ENCODE measurements around the gene SPINK5. TPM values are rescaled to one million over a fixed set of nuclear protein-coding genes. Genes with fewer than 3 reads are reported as not detected.

The SPINK5 gene
- total and polyA plus RNA-seq, 9 donors: 0.11 to 0.45 (median 0.24) TPM; not detected in 1

DNA sequence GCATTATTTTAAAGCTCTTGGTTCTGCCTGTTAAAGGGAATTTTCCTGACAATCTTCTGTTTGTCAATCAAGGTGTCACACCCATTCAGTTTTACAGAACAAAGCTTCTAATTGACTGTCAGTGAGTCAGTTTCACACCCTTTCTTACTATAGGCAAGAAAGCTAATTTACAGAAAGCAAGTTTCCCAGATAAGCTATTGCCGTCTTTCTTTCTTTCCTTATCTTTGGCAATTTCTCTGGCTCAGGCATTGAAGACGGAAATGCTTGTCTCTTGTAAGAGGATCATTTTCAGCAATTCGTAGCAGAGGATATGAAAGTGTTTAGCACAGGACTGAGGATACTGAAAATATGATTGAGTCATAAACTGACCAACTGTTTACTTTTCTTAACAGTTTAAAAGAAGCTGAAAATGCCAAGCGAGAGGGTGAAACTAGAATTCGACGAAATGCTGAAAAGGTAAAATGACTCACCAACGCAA, 27.0 kb downstream of the SPINK5 start:
- no CpG with 5 or more reads among the region's 7 CpGs for WGBS (ENCODE audit: insufficient coverage)
- no peak overlapping the region for H3K4me3 ChIP-seq (ENCODE audit: low read length)
- DNase-seq: no peak
- no peaks in the 10 kb centered on the region for H3K36me3 ChIP-seq (ENCODE audit: control insufficient read depth, insufficient read depth, low read length)
- no peaks in the 10 kb centered on the region for H3K27me3 ChIP-seq (ENCODE audit: control insufficient read depth, insufficient read depth, low read length)
- H3K9me3 ChIP-seq (replicated peaks; ENCODE audit: control insufficient read depth, low read depth, low read length): no peaks in the 10 kb centered on the region
- H3K27ac ChIP-seq (ENCODE audit: low read length): no peak overlapping the region
- no peaks in the 10 kb centered on the region for H3K4me1 ChIP-seq (ENCODE audit: control insufficient read depth, insufficient read depth, low read length)

DNA sequence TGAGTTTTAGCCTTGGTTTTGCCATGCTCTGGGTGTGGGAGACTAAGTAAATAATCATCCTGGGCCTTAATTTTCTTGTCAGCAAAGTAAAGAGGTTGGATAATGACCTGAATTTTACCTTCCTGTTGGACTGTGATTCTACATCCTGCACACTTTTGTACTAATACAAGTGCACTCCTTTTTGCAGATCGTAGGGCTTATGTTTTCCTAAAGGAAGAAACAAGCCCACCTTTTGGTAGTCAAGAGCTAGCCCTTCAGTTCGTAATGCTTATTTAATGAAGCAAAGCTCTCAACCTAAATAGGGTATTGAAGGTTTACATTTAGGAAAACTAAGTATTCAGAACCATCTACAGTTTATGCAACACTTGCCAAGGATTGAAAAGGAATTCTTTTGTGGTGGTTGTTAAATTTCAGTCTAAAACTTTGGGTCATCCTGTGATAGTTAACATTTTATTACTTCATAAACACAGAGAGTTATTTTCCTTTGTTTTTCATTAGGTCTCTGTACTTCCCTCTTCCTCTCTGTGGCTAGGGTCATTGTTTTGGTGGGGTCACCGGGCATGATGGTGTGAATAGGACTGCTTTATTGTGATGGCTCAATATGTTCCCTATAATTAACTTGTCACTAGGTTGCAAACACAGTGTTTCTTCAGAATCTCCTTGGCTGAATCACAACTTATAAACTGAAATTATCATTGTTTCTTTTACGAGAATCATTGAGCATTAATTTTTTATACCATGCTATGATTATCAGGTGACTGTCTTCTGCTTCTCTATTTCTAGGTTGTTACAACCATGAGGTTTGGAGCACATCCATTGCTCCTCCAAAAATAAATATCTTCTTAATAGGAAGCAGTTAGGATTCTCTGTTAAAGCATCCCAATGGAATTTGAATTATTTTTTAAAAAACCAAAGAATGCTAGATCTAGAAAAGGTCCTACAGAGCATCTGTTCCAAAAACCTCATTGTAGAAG, 28.5 kb downstream of the SPINK5 start:
- Histone ChIP-seq H3K27me3 (ENCODE audit: control insufficient read depth, insufficient read depth, low read length) (no peaks in the 10 kb centered on the region), H3K27ac (ENCODE audit: low read length) (no peak overlapping the region), H3K4me3 (ENCODE audit: low read length) (no peak overlapping the region), H3K36me3 (ENCODE audit: control insufficient read depth, insufficient read depth, low read length) (no peaks in the 10 kb centered on the region), H3K9me3 (replicated peaks; ENCODE audit: control insufficient read depth, low read depth, low read length) (no peaks in the 10 kb centered on the region), H3K4me1 (ENCODE audit: control insufficient read depth, insufficient read depth, low read length) (no peaks in the 10 kb centered on the region)
- no peak for DNase-seq
- no CpG with 5 or more reads among the region's 4 CpGs for WGBS (ENCODE audit: insufficient coverage)

DNA sequence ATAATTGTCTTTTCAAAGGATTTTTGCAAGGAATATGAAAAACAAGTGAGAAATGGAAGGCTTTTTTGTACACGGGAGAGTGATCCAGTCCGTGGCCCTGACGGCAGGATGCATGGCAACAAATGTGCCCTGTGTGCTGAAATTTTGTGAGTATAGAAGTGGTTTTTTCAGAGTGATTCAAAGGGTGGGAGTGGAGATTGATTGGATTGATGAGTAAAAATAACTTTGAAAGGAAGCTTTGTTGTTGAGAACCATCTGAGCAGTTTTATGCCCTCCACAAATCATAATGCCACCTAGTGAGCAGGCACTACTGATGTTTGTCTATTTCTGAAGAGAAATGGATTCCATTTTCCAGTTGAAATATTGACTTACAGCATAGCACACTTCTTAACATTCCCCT, 30.6 kb downstream of the SPINK5 start:
- Histone ChIP-seq H3K4me3 (ENCODE audit: low read length) (no peak overlapping the region), H3K4me1 (ENCODE audit: control insufficient read depth, insufficient read depth, low read length) (no peaks in the 10 kb centered on the region), H3K27me3 (ENCODE audit: control insufficient read depth, insufficient read depth, low read length) (no peaks in the 10 kb centered on the region), H3K9me3 (replicated peaks; ENCODE audit: control insufficient read depth, low read depth, low read length) (no peaks in the 10 kb centered on the region), H3K36me3 (ENCODE audit: control insufficient read depth, insufficient read depth, low read length) (no peaks in the 10 kb centered on the region), H3K27ac (ENCODE audit: low read length) (no peak overlapping the region)
- WGBS (ENCODE audit: insufficient coverage): 93% methylated on average over 3 of the region's 3 CpGs
- no peak for DNase-seq

DNA sequence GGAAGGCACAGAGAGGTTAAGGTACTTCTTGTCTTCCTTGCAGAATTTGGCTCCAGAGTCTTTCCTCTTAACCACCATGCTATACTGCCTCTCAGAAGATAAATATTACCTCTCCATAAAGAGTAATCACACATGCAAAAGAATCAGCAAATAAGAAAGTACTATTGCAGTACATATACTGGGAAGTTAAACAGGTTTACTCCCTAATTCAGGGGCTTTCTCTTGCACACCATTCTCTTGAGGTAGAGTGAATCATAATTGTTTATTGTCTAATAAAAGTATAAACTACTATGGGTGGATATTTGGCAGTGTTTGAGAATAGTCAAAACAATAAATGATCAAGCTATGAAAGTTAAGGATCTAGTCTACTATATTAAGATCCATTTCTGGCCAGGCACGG, 40.4 kb downstream of the SPINK5 start:
- Histone ChIP-seq H3K4me1 (ENCODE audit: control insufficient read depth, insufficient read depth, low read length) (no peaks in the 10 kb centered on the region), H3K4me3 (ENCODE audit: low read length) (no peak overlapping the region), H3K9me3 (replicated peaks; ENCODE audit: control insufficient read depth, low read depth, low read length) (no peaks in the 10 kb centered on the region), H3K27ac (ENCODE audit: low read length) (no peak overlapping the region), H3K27me3 (ENCODE audit: control insufficient read depth, insufficient read depth, low read length) (no peaks in the 10 kb centered on the region), H3K36me3 (ENCODE audit: control insufficient read depth, insufficient read depth, low read length) (no peaks in the 10 kb centered on the region)
- WGBS (ENCODE audit: insufficient coverage): 67% methylated on average over 1 of the region's 1 CpG
- no peak for DNase-seq

DNA sequence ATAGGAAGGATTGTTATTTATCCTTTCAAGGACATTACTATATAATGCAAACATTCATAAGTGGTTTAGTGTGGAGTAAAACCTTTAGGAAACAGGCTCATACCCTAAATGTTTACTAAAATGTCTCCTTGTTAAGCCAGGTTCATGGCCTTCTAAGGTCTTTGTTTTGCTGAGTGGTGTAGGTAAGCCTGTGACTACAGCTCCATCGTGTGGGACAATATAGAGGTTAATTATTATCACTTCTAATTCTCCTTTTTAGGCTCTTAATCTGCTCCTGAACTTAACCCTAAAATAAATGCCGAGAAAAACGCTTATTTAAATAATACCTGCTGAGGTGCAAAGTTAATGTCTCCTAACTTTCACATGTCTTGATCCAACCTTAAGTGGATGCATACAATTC, 43.8 kb downstream of the SPINK5 start:
- no peaks in the 10 kb centered on the region for H3K36me3 ChIP-seq (ENCODE audit: control insufficient read depth, insufficient read depth, low read length)
- no peaks in the 10 kb centered on the region for H3K27me3 ChIP-seq (ENCODE audit: control insufficient read depth, insufficient read depth, low read length)
- WGBS (ENCODE audit: insufficient coverage): no CpG with 5 or more reads among the region's 3 CpGs
- H3K4me3 ChIP-seq (ENCODE audit: low read length): no peak overlapping the region
- H3K27ac ChIP-seq (ENCODE audit: low read length): no peak overlapping the region
- no peak for DNase-seq
- H3K4me1 ChIP-seq (ENCODE audit: control insufficient read depth, insufficient read depth, low read length): no peaks in the 10 kb centered on the region
- no peaks in the 10 kb centered on the region for H3K9me3 ChIP-seq (replicated peaks; ENCODE audit: control insufficient read depth, low read depth, low read length)

DNA sequence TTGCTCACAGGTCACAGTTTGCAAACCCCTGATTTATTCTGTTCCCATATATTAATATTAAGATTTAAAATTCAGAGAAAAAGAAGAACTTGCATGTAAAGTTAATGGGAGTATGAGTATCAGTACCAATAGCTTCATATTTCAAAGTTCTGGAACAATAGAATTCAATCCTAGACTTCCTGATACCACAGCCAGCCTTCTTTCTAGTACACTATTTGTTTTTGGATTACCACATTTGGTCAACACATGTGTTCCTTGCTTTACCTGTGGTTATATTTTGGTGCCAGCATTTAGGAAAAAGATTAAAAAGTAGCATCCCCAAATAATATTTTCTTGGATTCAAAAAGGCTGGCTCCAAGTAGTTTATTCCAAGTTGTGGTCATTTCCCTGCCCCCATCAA, 49.5 kb downstream of the SPINK5 start:
- Histone ChIP-seq H3K27ac (ENCODE audit: low read length) (no peak overlapping the region), H3K36me3 (ENCODE audit: control insufficient read depth, insufficient read depth, low read length) (no peaks in the 10 kb centered on the region), H3K9me3 (replicated peaks; ENCODE audit: control insufficient read depth, low read depth, low read length) (no peaks in the 10 kb centered on the region), H3K27me3 (ENCODE audit: control insufficient read depth, insufficient read depth, low read length) (no peaks in the 10 kb centered on the region), H3K4me3 (ENCODE audit: low read length) (no peak overlapping the region), H3K4me1 (ENCODE audit: control insufficient read depth, insufficient read depth, low read length) (no peaks in the 10 kb centered on the region)
- DNase-seq: no peak

DNA sequence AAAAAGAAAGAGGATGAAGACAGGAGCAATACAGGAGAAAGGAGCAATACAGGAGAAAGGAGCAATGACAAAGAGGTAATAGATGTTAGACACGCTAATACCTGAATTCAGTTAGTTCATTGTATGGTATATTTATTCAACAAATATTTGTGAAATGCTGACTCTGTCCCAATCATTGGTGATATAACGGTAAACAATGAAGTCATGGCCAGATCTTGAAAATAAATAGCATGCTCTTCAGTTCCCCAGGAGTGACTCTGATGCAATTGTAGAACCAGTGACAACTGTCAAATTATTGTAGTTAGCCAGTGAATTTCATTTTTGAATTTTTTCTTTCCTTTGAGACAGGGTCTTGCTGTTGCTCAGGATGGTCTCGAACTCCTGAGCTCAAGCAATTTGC, 56.5 kb downstream of the SPINK5 start:
- WGBS (ENCODE audit: insufficient coverage): 100% methylated on average over 2 of the region's 3 CpGs
- Histone ChIP-seq H3K27me3 (ENCODE audit: control insufficient read depth, insufficient read depth, low read length) (no peaks in the 10 kb centered on the region), H3K4me3 (ENCODE audit: low read length) (no peak overlapping the region), H3K9me3 (replicated peaks; ENCODE audit: control insufficient read depth, low read depth, low read length) (no peaks in the 10 kb centered on the region), H3K27ac (ENCODE audit: low read length) (no peak overlapping the region), H3K36me3 (ENCODE audit: control insufficient read depth, insufficient read depth, low read length) (no peaks in the 10 kb centered on the region), H3K4me1 (ENCODE audit: control insufficient read depth, insufficient read depth, low read length) (no peaks in the 10 kb centered on the region)
- no peak for DNase-seq

DNA sequence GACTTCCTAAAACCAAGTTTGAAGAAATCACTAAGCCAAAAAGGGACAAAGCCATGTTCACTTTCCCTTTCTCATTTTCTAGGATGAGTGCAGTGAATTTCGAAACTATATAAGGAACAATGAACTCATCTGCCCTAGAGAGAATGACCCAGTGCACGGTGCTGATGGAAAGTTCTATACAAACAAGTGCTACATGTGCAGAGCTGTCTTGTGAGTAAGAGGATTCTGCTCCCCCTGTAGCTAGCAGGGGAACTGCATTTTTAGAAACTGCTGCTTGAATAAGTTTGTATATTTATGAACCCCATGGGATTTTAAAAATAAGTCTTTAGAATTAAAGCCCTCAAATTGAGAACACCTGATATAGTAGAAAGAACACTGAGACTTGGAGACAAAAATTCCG, 61.9 kb downstream of the SPINK5 start:
- Histone ChIP-seq H3K4me1 (ENCODE audit: control insufficient read depth, insufficient read depth, low read length) (no peaks in the 10 kb centered on the region), H3K36me3 (ENCODE audit: control insufficient read depth, insufficient read depth, low read length) (no peaks in the 10 kb centered on the region), H3K4me3 (ENCODE audit: low read length) (no peak overlapping the region), H3K9me3 (replicated peaks; ENCODE audit: control insufficient read depth, low read depth, low read length) (no peaks in the 10 kb centered on the region), H3K27me3 (ENCODE audit: control insufficient read depth, insufficient read depth, low read length) (no peaks in the 10 kb centered on the region), H3K27ac (ENCODE audit: low read length) (no peak overlapping the region)
- WGBS (ENCODE audit: insufficient coverage): 33% methylated on average over 1 of the region's 3 CpGs
- peak; percentile 5 for DNase-seq

DNA sequence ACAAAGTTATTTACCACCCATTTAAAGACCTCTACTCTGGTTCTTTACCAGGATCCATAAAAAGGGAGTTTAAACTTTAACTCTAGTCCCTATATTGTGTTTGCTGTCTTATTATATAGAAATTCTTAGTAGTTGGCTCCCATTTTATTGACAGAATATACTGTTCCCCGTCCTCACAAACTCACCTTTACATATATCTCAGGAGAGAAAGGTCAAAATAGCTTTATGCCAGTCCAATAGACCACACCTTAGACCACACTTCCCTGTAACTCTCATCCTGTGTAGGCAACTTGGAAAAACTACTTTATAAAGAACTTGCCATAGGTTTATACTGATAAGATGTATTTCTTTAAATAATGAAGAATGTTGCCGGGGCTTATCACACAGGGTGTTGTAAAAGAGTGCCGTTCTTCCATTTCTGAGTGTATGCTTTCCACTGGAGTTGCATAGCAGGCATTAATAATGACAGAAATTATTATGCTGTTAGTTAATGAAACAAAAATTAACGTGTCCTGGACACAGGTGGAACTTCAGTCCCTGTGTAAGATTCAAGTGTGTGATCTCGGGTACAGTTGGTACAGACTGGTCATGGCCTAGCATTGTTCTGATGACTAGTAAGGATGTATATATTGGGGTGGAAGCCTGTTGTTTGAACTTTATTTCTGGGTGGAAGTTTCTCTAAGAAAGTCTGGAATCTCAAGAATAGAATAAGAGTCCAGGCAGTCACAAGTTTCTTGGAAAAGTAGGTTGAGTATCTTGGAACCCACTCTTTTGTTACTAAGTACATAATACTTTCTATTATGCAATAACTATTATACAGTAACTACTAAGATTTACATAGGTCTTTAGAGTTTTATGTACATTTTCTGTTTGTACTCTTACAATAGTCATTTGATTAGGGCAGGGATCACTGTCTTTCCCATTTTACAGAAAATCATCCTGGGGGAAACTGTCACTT, 71.6 kb downstream of the SPINK5 start:
- H3K9me3 ChIP-seq (replicated peaks; ENCODE audit: control insufficient read depth, low read depth, low read length): no peaks in the 10 kb centered on the region
- no peaks in the 10 kb centered on the region for H3K27me3 ChIP-seq (ENCODE audit: control insufficient read depth, insufficient read depth, low read length)
- H3K27ac ChIP-seq (ENCODE audit: low read length): no peak overlapping the region
- WGBS (ENCODE audit: insufficient coverage): 78% methylated on average over 4 of the region's 5 CpGs
- no peak overlapping the region for H3K4me3 ChIP-seq (ENCODE audit: low read length)
- H3K4me1 ChIP-seq (ENCODE audit: control insufficient read depth, insufficient read depth, low read length): no peaks in the 10 kb centered on the region
- no peaks in the 10 kb centered on the region for H3K36me3 ChIP-seq (ENCODE audit: control insufficient read depth, insufficient read depth, low read length)
- no peak for DNase-seq

DNA sequence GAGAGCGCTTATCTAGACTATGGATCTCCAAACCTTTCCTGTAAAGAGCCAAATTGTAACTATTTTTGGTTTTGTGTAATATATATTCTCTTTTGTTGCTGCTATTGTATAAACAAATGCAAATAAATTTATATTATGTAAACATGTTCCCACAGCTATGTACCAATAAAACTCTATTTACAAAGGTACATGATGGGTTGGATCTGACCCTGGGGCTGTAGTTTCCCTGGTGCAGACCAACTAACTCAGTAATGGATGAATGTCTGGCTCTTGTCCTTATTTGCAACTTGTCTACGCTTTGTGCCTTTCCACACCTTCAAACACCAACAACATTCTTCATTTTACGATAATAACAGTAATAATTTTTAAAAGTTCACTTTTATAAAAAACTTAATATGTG, 77.1 kb downstream of the SPINK5 start:
- no CpG with 5 or more reads among the region's 3 CpGs for WGBS (ENCODE audit: insufficient coverage)
- no peaks in the 10 kb centered on the region for H3K27me3 ChIP-seq (ENCODE audit: control insufficient read depth, insufficient read depth, low read length)
- H3K4me1 ChIP-seq (ENCODE audit: control insufficient read depth, insufficient read depth, low read length): no peaks in the 10 kb centered on the region

More for the DNA sequence above, 77.1 kb downstream of the SPINK5 start:
- DNase-seq: no peak
- H3K36me3 ChIP-seq (ENCODE audit: control insufficient read depth, insufficient read depth, low read length): no peaks in the 10 kb centered on the region
- no peaks in the 10 kb centered on the region for H3K9me3 ChIP-seq (replicated peaks; ENCODE audit: control insufficient read depth, low read depth, low read length)
- H3K27ac ChIP-seq (ENCODE audit: low read length): no peak overlapping the region
- no peak overlapping the region for H3K4me3 ChIP-seq (ENCODE audit: low read length)

All from muscle of leg (tissue), 11 donors.